ENCODE results near the gene NUDCD3.

DNA sequence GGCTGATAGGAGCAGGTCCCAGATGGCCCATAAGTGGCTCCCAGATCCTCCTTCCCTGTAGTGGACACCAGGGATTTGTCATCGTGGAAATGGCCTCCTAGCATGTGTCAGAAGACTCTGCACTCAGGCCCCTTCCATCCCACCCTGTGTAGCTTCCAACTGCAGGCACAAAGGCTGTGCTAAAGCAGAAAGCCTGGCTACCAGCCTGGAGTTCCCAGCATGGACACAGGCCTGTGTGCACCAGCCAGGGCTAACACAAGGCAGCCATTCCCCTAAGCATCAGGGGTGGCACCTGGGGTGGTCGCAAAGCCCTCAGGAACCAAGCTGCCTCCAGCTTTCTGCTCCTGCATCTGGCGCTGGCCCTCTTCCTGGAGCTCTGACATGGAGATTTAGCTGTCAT lies 160.6 kb downstream of the NUDCD3 start:
- TF ChIP-seq, protein P1, sequence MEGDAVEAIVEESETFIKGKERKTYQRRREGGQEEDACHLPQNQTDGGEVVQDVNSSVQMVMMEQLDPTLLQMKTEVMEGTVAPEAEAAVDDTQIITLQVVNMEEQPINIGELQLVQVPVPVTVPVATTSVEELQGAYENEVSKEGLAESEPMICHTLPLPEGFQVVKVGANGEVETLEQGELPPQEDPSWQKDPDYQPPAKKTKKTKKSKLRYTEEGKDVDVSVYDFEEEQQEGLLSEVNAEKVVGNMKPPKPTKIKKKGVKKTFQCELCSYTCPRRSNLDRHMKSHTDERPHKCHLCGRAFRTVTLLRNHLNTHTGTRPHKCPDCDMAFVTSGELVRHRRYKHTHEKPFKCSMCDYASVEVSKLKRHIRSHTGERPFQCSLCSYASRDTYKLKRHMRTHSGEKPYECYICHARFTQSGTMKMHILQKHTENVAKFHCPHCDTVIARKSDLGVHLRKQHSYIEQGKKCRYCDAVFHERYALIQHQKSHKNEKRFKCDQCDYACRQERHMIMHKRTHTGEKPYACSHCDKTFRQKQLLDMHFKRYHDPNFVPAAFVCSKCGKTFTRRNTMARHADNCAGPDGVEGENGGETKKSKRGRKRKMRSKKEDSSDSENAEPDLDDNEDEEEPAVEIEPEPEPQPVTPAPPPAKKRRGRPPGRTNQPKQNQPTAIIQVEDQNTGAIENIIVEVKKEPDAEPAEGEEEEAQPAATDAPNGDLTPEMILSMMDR (conservative IDR thresholded peaks at IDR 0.05; ENCODE audit: low read length), result no peak
- no peak for TF ChIP-seq EZH2phosphoT487 (IDR thresholded peaks at IDR 0.05; ENCODE audit: borderline replicate concordance)
